ENCODE measurements around the gene RCL1.
"Not testable (repeated sequence)": the region's sequence is repeated elsewhere in the genome, so short reads cannot be mapped to it uniquely, and the experiment has no call there.

Gene RCL1

GRCh38 chr9:4890242-4890641, 97.5 kb downstream of the RCL1 start:
- DNase-seq: no peak

DNA sequence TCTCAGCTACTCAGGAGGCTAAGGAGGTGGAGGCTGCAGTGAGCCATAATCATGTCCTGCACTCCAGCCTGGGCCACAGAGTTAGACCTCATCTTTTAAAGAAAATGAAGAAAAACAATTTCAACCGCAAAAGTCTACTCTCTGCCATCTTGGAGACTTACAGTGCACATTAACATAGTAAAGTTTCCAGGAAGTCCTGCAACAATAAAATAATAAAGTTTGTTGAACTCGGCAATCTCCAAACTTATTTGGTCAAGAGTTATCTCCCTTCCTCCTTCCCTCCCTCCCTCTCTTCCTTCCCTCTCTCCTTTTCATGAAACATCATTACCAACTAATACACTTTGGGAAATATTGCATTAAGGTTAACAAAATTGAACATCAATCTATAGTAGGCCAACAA, 98.2 kb downstream of the RCL1 start:
- DNase-seq: no peak

DNA sequence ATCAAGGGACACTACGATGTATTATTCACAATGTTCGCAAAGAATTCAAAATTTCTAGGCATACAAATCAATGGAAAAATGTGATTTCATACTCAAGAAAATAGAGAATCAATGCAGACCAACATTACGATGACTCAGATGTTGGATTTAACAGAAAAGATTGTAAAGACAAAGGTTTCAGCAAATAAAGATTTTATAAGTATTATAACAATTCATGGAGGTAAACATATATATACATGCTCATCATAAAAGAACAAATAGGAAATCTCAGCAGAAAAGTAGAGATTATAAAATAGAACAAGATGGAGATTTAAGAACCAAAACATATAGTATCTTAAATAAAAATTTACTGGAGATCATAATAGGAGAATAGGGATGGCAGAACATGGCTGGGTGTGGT, 98.9 kb downstream of the RCL1 start:
- no peak for DNase-seq

DNA sequence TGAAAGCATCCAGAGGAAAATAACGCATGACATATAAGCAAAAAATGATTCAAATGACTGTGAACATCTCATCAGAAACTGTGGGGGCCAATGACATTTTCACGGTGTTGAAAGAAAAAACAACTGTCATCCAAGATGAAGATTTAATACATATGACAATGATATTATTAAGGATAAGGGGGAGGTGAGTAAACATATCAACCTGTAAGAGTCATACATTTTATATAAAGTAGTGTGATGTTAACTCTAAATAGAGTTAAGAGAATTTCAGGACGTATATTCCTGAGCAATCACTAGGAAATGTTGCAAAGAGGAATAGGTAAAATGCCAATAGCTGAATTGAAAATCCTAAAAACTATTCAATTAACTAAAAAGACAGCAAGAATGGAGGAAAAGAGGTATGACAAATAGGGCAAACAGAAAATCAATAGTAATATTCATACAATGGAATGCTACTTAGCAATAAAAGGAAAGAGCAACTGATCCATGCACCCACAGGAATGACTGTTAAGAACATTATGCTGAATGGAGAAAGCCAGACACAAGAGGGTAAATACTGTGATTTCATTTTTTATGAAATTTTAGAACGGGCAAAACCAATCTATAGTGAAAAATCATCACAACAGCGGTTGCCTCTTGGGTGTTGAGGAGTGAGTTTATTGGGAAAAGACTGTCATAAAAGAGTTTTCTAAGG, 99.9 kb downstream of the RCL1 start:
- DNase-seq: no peak

GRCh38 chr9:4894076-4894475, 101.3 kb downstream of the RCL1 start:
- DNase-seq: no peak

GRCh38 chr9:4899853-4900252, 107.1 kb downstream of the RCL1 start:
- DNase-seq: not testable (repeated sequence)

GRCh38 chr9:4901401-4902134, 108.8 kb downstream of the RCL1 start:
- DNase-seq: not testable (repeated sequence)

GRCh38 chr9:4902135-4902475, 109.4 kb downstream of the RCL1 start:
- no peak for DNase-seq

- DNase-seq: no peak
Measured at GRCh38 chr9:4904322-4905134, 111.8 kb downstream of the RCL1 start.

DNA sequence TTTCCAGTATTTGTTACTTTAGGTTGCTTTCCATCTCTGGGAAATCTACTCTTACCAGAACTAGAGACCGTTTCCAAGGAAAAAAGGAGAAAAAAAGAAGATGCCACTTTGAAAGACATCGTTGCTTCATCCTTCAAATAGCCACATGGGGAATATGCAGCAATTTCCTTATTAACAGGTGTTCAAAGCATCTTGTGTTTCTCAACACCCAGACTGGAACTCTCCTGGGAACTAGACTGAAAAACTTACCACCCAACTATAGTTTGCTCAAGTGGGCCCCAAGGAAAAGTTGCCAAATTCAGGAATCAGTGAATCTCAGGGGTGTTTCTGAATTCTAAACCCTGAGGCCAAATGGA, 112.4 kb downstream of the RCL1 start:
- no peak for DNase-seq

All from NCI-H2227 treated with DMSO at 0.1 percent for 48 hours (cell line).